Measurements from ENCODE around the gene ERCC4.

The ERCC4 gene

GRCh38 chr16:13911306-13911705 lies 8.6 kb upstream of the ERCC4 start:
- DNase-seq (ENCODE audit: low read depth) = no peak

- DNase-seq (ENCODE audit: low read depth) = no peak
These were observed 8.1 kb upstream of the ERCC4 start for GRCh38 chr16:13911871-13912270.

GRCh38 chr16:13912891-13913290 lies 7.1 kb upstream of the ERCC4 start:
- no peak for DNase-seq (ENCODE audit: low read depth)

DNA sequence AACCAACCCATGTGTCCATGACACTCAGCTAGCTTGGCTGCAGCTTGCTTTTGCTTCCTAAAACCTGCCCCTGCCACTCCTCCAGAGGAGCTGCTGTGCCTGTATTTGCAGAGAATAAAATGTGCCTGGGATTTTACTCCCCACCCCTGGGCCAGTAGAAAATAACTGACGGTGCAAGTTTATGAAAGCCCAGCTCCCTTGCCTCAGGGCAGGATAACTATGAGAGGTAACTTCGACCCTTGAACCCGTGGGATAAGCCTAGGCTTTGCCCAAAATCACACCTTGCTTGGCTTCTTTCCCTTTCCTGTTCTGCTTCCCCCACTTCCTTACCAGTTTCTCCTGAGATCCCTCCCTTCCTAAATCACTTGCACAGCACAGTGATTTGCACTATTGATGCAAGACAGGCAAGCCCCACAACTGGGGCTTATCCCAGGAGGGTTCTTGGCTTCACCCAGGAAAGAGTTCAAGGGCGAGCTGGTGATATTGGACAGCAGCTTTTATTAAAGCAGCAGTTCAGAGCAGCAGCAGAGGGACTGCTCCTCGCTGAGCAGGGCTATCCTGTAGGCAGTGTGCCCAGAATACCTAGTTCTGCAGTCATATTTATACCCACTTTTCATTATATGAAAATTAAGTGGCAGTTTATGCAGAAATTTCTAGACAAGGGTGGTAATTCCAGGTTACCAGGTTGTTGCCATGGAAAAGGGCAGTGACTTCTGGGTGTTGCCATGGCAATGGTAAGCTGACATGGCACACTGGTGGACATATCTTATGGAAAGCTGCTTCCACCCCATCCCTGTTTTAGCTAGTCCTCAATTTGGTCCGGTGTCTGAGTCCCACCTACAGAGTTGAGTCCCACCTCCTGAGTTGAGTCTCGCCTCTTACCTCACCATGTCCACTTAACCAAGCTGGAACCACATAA lies 6.3 kb upstream of the ERCC4 start:
- no peak for DNase-seq (ENCODE audit: low read depth)

DNA sequence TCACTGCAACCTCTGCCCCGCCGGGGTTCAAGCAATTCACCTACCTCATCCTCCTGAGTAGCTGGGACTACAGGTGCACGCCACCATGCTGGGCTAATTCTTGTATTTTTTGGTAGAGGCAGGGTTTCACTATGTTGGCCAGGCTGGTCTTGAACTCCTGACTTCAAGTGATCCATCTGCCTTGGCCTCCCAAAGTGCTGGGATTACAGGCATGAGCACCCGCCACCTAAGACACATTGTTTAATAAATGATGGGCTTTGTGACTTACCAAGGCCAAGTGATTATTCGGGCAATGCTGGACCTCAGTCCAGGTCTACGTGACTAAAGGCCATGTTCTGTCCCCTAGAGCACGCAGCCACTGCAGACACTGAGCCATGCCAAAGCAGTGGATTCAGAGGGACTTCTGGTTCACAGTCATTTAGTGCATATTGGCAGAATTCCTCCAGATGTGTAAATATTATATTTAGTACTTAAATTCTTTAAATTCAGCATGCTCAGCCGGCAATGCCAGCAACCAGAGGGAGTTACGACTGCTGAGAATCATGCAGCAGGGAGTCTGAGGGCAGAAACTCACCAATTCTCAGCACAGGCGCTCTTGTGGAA lies 4.8 kb upstream of the ERCC4 start:
- no peak for DNase-seq (ENCODE audit: low read depth)

DNA sequence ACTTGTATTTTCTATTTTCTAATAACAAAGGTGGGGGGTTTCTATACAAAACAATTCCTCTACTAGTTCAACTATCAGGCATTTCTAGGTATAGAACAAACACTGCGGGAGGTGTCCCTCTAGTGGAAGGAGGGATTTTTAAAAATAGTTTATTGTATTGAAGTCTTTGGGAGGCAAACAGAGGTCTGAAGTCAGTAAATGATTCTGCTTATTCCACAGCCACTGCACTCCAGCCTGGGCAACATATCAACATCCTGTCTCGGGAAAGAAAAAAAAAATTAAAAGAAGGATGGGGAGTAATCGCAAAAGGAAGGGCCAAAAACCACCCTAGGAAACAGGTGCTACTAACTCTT lies 648 bp upstream of the ERCC4 start:
- DNase-seq (ENCODE audit: low read depth) = peak; percentile 38

DNA sequence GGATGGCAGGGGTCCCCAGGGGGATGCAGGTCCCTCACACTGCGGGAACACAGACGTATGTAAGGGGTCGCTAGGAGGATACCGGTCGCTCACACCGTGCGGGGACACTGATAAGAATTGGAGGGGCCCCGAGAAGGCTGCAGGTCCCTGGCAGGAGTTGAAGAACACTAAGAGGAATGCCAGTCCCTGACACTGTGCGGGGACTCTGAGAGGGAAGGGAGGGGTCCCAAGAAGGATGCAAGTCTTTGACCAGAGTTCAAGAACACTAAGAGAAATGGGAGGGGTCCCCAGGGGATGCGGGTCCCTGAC lies 510 bp downstream of the ERCC4 start:
- no peak for DNase-seq (ENCODE audit: low read depth)

GRCh38 chr16:13921328-13921727 lies 1.4 kb downstream of the ERCC4 start:
- no peak for DNase-seq (ENCODE audit: low read depth)

DNA sequence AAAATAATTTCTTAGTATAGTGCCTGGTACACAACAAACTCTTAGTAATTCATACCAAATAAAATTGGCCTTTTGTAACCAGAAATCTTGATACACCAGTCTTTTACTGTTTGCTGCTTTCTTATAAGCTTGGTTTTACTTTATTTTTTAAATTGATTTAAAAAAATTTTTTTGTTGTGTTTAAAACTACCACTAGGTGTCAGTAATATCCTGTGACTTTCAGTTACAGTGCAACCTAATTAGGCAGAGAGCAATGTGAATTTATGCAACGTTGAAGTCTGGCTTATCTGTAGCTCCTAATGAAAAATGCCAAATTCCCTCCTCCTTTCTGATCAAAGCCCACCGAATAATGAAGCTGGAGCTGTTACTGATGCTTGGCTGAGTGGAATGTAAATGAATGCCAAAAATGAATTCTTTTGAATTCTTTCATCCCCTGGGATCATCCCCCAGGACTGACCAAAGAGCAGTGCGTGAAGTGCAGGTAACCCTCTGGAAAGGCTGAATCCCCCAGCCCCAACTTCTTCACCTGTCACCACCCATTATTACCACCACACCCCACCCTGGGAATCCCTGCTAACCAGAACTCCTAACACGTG lies 3.8 kb downstream of the ERCC4 start:
- DNase-seq (ENCODE audit: low read depth) = peak; percentile 54

DNA sequence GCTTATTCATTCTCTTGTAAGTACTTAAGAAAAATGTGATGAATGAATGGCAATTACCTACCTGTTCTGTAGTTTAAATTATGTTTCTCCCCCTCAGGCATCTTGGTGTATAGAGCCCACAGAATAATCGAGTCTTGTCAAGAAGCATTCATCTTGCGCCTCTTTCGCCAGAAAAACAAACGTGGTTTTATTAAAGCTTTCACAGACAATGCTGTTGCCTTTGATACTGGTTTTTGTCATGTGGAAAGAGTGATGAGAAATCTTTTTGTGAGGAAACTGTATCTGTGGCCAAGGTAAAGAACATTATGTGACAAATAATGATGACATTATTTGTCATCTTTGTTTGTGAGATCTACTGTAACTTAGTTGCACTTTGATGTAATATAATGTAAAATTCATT lies 6.5 kb downstream of the ERCC4 start:
- DNase-seq (ENCODE audit: low read depth) = no peak

DNA sequence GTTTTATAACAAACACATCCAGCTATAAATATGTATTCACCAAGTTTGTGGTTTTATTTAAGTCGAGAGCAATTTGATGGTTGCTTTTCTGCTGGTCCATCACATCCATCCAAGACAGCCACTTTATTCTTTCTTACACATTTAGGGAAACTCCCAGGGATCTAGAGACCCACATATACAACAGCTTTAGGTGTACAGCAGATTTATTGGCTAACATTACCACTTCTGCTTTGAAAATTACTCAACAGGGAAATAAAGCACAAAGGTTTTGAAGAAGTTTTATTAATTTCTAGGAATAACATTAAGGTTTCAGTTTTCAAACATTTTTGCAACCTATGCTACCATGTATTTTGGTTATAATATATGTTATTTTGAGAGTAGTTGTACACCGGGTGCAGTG lies 6.9 kb downstream of the ERCC4 start:
- no peak for DNase-seq (ENCODE audit: low read depth)

- no peak for DNase-seq (ENCODE audit: low read depth)
These were observed 8.7 kb downstream of the ERCC4 start for GRCh38 chr16:13928646-13929045.

GRCh38 chr16:13931845-13932244 lies 11.9 kb downstream of the ERCC4 start:
- no peak for DNase-seq (ENCODE audit: low read depth)

- DNase-seq (ENCODE audit: low read depth) = no peak
These were observed 15.5 kb downstream of the ERCC4 start for GRCh38 chr16:13935408-13935807.

- DNase-seq (ENCODE audit: low read depth) = no peak
These were observed 16.2 kb downstream of the ERCC4 start for GRCh38 chr16:13936155-13936554.

DNA sequence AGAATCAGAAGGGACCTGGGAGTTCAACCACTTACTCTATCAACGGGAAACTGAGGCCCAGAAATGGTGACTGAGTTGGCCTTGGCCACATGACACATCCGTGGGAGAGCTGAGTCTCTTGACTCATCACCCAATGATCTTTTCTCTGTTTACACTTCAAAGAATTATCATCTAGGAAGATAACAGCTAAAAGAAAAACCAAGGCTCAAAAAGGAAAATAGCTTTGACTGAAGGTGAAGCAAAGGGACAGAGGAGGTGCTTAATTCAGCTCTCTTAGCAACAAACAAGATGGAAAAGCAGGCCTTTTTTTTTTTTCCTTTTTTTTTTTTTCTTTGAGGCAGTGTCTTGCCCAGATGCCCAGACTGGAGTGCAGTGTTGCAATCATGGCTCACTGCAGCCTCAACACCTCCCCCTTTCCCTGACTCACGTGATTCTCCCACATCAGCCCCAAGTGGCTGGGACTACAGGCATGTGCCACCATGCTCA lies 16.7 kb downstream of the ERCC4 start:
- peak; percentile 78 for DNase-seq (ENCODE audit: low read depth)

DNA sequence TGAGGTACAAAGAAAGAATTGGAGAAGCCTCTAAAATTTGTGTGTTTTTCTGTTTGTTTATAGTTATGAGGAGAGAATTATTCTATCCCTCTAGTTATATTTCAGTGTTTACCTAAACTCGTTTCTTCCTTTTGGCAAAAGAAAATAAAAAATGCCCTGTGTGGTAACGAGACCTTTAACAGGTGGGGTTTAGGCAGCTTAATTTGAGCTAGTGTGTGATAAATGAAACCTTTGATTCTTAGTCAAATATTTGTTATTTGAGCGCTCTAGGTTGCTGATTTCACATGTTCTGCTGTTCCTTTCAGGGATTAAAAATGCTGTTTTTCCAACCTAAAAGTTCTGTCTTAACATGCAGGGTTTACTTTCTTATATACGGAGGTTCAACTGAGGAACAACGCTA lies 17.5 kb downstream of the ERCC4 start:
- DNase-seq (ENCODE audit: low read depth) = no peak

GRCh38 chr16:13938480-13938879 lies 18.5 kb downstream of the ERCC4 start:
- DNase-seq (ENCODE audit: low read depth) = no peak

GRCh38 chr16:13939821-13940220 lies 19.9 kb downstream of the ERCC4 start:
- peak; percentile 21 for DNase-seq (ENCODE audit: low read depth)

DNA sequence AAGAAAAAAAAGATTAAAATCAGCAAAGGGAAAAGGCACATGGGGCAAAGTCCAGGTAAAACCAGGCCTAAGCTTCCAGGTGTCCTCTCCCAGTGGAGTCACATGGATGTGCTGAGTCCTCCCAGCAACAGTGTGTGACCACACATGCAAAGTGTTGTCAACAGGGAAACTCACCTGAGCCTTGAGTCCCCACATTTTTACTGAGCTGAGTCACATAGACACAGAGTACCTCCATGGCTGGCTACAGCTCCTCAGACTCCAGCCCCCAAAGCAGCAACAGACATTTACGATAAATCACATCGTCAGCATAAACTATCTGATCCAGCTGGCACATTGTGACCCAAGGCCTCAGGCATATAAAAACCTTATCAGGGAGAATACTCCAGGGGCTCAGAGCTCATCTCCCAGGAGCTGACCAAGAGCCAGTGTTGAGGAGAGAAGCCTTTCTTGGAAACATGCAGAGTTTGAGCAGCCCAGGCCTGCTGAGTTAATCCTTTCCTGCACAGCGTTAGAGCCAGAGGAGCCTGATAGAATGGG lies 20.5 kb downstream of the ERCC4 start:
- no peak for DNase-seq (ENCODE audit: low read depth)

DNA sequence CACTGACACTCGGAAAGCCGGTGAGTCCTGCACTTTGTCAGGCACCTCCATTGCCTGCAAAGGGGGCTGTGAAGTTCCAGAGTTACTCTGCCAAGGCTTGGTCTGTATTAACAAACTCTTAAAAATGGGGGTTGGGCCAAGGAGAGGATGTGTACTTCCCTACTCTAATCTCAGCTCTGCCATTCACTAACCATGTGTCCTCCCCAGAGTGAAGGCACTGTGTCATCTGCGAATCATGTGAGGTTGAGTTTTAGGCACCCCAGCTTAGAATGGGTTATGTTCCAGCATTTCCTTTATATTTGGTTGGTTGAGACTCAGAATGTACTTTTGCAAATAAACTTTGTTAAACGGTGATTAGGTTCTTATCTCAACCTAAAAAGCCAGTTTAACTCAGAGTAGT lies 24.9 kb downstream of the ERCC4 start:
- DNase-seq (ENCODE audit: low read depth) = no peak

DNA sequence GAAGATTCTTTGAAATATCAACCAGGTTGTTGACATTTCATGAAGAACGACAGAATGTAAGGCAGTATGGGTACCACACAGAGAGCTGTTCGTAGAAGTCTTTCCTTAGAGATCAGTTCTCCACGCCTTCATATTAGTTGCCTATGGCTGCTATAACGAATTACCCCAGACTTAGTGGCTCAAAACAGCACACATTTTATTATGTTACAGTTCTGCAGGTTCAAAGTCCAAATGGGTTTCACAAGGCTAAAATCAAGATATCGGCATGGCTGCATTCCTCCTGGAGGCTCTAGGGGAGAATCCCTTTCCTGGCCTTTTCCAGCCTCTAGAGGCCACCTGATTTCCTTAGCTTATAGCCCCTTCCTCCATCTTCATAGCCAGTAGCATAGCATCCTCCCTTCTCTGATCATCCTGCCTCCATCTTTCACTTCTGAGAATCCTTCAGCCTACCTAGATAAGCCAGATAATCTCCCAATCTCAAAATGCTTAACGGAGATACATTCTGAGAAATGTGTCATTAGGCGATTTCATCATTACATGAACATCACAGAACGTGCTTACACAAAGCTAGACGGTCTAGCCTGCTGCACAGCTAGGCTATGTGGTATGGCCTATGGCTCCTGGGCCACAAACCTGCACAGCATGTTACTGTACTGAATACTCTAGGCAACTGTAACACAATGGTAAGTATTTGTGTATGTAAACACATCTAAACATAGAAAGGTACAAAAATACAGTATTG lies 26.0 kb downstream of the ERCC4 start:
- DNase-seq (ENCODE audit: low read depth) = no peak

Measured in iris pigment epithelial cell (primary cell).